DLD1 (cell line): ENCODE results near the gene COL5A1.

Experiments
- in situ Hi-C: cut with HindIII; loops from 2 replicates; pipeline ENCODE4 v1.10.0; 2017; ENCODE audit warnings: low sequenced_read_pairs

Gene COL5A1

DNA sequence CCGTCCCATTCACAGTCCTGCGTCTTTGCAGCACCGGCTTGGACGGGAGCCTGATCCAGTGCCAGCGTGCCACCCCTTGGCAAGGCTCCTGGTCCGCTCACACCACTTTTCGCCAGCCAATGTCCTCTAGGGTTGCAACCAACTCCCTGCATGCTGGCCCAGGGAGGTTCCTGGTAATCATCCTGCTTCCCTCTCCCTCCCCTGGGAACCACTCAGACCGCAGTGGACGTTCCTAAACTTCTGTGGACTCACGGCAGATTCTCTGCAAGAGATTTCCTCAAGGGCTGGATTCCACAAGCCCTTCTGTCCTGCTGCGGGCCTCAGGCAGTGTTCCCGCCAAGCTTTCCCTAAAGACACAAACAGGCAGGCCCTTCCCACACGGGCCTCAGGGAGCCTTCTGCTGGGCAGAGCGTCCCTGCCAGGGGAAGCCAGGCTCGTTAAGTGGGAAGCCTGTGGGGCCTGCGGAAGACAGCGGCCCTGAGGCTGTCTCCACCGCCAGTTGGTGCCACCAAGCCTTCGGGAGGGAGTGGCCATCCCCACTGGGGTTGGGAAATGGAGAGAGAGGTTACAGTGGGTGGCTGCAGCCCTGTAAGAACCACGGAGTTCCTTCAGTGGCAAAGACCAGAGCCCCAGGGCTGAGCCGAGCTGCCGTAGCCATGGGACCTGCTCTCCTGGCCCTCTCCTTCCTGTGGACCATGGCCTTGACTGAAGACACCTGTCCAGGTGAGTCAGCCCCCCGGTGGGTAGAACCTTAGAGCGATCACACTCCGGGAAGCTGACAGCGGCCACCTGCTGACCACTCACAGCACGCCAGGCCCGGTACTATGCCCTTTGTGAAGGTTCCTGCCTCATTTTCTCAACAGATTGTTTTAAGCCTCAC, 222.6 kb downstream of the COL5A1 start:
- in situ Hi-C loops, result loop anchor here (25.0 kb wide), 1 partner anchor 448 kb away; no protein-coding TSS in a partner anchor

GRCh38 chr9:134864821-134865190, 223.2 kb downstream of the COL5A1 start:
- in situ Hi-C loops, result loop anchor here (25.0 kb wide), 1 partner anchor 447 kb away; no protein-coding TSS in a partner anchor

DNA sequence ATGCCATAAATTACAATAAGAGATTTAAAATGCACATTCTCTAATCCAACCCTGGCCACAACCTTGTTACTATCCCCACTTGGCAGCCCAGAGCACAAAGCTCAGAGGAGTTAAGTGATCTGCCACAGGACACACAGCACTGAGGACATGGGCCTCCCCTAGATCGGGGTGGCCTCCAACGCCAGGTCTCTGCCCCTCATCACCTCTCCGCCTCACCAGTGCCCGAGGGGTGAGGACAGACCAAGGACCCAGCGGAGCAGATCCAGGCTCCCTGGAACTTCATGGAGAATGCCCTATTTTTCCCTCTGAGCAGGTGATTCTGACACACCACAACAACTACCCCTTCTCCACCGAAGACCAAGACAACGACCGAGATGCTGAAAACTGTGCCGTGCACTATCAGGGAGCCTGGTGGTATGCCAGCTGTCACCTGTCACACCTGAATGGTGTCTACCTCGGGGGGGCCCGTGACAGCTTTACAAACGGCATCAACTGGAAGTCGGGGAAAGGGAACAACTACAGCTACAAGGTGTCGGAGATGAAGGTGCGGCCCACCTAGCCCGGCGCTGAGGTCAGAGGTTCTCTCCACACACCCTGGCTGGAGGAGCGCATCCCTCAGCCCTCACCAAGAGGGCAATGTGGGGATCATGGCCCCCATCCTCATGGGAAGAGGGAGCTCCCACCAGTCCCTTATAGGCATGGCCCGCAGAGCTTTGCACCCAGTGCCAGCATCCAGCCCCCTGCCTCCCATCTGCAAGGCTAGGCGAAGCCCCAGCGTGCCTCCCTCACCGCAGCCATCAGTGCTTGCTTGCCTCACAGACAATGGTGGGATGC, 226.5 kb downstream of the COL5A1 start:
- in situ Hi-C loops, result loop anchor here (25.0 kb wide), 1 partner anchor 444 kb away; no protein-coding TSS in a partner anchor

GRCh38 chr9:134868751-134869553, 227.3 kb downstream of the COL5A1 start:
- in situ Hi-C loops, result loop anchor here (25.0 kb wide), 1 partner anchor 443 kb away; no protein-coding TSS in a partner anchor

GRCh38 chr9:134869554-134870300, 228.1 kb downstream of the COL5A1 start:
- in situ Hi-C loops, result loop anchor here (25.0 kb wide), 1 partner anchor 443 kb away; no protein-coding TSS in a partner anchor

- in situ Hi-C loops, result loop anchor here (25.0 kb wide), 1 partner anchor 442 kb away; no protein-coding TSS in a partner anchor
Measured at GRCh38 chr9:134870301-134870694, 228.7 kb downstream of the COL5A1 start.

GRCh38 chr9:134870746-134871662, 229.4 kb downstream of the COL5A1 start:
- in situ Hi-C loops, result loop anchor here (25.0 kb wide), 1 partner anchor 441 kb away; no protein-coding TSS in a partner anchor

DNA sequence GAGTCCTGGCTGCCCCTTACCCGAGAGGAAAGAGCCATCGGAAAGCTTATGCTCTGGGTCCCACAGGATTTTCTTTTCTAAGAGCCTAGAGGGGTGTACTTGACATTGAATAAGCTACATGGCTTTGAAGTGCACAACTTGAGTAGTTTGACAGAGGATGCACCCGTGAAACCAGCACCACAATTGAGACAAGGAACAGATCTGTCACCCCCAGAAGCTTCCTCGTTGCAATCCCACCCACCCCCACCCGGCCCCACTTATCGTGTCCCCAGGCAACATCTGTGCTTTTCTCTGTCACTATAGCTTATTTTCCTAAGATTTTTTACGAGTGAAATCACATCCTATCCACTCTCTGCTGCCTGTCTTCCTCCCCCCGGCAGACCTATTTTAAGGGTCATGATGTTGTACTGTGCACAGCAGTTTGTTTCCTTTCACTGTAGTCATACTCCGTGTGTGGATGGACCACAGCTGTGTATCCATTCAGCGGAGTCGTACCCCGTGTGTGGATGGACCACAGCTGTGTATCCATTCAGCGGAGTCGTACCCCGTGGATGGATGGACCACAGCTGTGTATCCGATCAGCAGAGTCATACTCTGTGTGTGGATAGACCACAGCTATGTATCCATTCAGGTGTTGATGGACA, 230.2 kb downstream of the COL5A1 start:
- in situ Hi-C loops, result loop anchor here (25.0 kb wide), 1 partner anchor 440 kb away; no protein-coding TSS in a partner anchor

GRCh38 chr9:134872482-134873231, 231.1 kb downstream of the COL5A1 start:
- in situ Hi-C loops, result loop anchor here (25.0 kb wide), 1 partner anchor 440 kb away; no protein-coding TSS in a partner anchor

GRCh38 chr9:134875371-134875770, 233.8 kb downstream of the COL5A1 start:
- in situ Hi-C loops, result no loop called here

DNA sequence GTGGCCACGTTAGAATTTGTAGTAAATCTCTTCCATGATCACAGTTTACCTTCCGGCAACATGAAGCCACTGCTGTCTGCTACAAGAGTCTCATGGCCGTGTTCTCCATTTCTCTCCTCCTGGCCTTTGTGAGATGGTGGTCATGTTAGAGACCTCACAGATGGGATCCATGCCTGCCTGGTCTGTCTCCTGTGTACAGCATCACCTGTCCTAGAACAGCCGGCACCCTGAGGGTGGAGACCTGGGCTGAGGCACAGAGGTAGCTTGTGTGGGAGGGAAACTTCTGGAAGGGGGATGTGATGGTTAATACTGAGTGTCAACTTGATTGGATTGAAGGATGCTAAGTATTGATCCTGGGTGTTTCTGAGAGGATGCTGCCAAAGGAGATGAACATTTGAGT, 235.9 kb downstream of the COL5A1 start:
- in situ Hi-C loops, result no loop called here

GRCh38 chr9:134879664-134880483, 238.3 kb downstream of the COL5A1 start:
- in situ Hi-C loops, result no loop called here

DNA sequence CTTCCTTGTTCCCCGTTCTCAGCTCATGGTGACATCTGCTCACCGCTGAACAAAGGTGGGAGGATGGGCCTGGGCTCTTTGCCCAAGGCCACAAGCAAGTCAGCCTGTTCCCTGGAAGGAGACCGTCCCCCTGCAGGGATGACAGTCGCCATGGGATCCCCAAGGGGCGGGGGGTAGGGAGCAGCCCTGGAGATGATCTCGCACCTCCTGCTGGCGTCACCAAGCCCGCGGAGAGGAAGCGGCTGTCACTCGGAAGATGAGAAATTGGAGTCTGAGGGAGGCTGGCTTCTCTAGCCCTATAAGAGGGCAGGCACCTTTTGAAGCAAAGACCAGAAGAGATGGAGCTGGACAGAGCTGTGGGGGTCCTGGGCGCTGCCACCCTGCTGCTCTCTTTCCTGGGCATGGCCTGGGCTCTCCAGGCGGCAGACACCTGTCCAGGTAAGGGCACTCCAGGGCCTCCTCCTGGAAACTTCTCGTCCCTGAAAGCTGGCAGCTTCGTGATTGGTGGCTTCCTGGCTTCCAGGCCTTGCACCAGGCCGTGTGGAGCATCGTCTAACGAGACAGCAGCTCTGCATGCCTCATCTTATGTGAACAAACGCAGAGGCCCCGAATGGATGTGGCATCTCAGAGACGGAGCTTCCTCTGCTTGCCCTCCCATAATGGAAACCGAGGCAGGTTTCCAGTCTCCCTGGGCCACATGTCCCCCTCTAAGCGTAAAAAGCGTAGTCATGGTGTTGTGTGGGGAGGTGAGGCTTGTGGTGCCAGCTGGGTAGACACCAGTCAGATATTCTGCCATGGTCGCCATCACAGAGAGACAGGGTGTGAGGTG, 239.1 kb downstream of the COL5A1 start, which contains the start of gene FCN2:
Gene FCN2, plus strand, starts transcription at position 327 of the 829 bp plus-strand sequence. Its CDS starts 12 bp downstream, at position 339.
- in situ Hi-C loops, result no loop called here

- in situ Hi-C loops, result no loop called here
Measured at GRCh38 chr9:134881313-134881670, 239.7 kb downstream of the COL5A1 start.

- in situ Hi-C loops, result no loop called here
Measured at GRCh38 chr9:134882204-134882785, 240.7 kb downstream of the COL5A1 start.
